ENCODE results near the gene SNRNP48.

GRCh38 chr6:7561153-7561964 lies 28.6 kb upstream of the SNRNP48 start:
- TF ChIP-seq MAZ (IDR thresholded peaks at IDR 0.05; ENCODE audit: borderline replicate concordance, low read depth, low read length) (no peak), POLR2A (IDR thresholded peaks at IDR 0.05; ENCODE audit: low read length) (no peak)
- TF ChIP-seq, protein P1, sequence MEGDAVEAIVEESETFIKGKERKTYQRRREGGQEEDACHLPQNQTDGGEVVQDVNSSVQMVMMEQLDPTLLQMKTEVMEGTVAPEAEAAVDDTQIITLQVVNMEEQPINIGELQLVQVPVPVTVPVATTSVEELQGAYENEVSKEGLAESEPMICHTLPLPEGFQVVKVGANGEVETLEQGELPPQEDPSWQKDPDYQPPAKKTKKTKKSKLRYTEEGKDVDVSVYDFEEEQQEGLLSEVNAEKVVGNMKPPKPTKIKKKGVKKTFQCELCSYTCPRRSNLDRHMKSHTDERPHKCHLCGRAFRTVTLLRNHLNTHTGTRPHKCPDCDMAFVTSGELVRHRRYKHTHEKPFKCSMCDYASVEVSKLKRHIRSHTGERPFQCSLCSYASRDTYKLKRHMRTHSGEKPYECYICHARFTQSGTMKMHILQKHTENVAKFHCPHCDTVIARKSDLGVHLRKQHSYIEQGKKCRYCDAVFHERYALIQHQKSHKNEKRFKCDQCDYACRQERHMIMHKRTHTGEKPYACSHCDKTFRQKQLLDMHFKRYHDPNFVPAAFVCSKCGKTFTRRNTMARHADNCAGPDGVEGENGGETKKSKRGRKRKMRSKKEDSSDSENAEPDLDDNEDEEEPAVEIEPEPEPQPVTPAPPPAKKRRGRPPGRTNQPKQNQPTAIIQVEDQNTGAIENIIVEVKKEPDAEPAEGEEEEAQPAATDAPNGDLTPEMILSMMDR (IDR thresholded peaks at IDR 0.05): no peak
